Measurements from ENCODE around the gene TMTC2.

TMTC2 gene

DNA sequence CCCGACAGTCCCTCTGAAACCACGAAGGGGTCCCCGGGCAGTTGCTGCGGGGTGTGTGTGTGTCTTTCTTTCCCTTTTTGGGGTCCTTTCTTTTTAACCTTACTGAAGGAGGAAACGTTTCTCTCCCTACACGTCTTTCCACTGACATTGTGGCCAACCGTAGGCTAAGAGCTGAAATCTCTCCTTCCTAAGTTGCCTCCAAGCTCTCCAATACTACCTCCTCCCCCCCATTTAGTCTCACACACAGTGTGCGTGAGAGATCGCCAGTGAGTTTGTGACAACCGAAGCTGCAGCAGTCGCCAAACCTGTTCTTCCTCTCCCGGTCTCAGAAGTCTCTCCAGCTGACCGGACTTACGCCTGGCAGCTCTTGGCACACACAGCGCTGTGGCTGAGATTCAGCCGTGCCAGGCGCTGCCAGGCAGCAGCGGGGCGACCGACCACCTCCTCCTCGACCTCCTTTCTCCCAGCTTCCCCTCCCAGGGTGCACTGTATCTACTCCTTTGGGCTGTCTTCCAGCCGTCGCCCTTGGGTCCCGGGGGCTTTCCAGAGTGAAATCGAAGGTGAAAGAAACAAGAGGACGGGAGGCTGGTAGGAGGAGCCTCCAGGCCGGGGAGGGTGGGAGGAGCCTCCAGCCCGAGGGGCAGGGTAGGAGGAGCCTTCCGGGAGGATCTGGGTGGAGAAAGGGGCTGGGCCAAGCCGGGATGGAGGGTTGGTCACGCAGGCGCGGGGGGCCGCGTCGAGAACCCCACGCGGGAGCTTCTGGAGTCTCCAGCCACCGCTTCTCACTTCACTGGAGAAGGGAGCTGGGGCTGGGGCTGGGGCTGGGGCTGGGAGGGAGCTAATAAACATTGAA is at the start of gene TMTC2:
Gene TMTC2 (plus strand): TSS at position 739 of the 853 bp plus-strand sequence.
- peak; percentile 68 to 90 for DNase-seq (ENCODE audit: low read depth in 2 of 2)

DNA sequence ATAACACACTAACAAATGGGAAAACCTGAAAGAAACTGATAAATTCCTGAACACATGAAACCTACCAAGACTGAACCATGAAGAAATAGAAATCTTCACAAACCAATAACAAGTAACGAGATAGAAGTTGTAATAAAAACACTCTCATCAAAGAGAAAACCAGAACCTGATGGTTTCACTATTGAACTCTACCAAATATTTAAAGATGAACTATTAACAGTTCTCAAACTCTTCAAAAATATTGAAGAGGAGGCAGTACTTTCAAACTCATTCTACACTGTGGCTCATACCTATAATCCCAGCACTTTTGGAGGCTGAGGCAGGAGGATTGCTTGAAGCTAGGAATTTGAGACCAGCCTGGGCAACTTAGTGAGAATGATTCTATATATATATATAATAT is 48.4 kb upstream of the TMTC2 start:
- DNase-seq (ENCODE audit: low read depth in 2 of 2), result no peak

DNA sequence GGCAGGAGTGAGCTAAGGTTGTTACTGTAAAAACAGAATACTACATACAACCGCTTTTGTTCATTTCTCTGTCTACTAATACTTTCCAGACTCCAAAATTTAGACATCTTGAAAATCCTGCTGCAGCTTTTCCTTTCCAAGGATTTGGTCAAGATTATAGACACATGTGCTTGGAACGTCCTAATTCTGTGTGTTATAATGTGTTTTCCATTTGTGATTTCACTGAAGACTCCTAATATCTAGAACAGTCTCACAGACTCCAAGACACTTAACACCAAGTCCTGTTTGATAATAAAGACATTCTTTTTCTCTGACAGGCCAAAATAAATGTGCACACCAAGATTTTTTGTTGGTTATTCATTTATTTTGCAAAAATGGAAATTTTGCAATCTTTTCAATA is 41.8 kb upstream of the TMTC2 start:
- DNase-seq (ENCODE audit: low read depth in 2 of 2), result no peak

DNA sequence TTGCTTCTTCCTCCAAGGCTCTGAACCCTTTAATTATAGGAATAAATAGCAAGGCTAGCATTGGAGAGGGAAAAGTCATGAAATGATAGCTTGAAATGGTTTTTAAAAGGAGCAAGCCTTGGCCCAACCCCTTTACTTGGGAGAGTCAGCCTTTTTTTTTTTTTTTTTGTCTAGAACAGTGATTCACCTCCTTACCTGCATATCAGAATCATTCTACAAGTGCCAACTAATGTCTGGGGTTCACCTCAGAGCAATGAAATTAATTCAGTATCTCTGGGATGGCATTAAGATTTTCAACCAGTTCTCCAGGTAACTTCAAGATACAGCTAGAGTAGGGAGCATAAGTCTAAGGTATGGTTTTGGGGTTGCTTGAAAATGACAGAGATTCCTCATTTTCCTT is 41.3 kb upstream of the TMTC2 start:
- no peak for DNase-seq (ENCODE audit: low read depth in 2 of 2)

DNA sequence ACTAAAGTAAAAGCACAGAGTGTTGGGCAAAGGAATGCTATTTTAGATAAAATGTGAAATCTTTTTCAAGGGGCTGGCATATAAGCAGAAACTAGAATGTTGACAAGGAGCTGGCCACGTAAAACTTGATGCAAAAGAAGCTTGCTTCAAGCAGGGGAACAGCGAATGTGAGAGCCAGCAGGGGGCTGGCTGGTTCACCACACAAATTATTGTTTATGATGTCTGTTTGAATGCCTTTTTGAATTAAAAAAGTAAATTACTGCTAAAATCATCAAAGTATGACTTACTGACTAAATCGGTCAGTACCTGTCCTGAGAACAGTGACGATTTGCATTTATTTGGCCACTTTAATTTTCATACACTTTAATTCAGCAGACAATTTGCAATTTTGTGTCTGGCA is 38.9 kb upstream of the TMTC2 start:
- DNase-seq (ENCODE audit: low read depth in 2 of 2), result no peak

DNA sequence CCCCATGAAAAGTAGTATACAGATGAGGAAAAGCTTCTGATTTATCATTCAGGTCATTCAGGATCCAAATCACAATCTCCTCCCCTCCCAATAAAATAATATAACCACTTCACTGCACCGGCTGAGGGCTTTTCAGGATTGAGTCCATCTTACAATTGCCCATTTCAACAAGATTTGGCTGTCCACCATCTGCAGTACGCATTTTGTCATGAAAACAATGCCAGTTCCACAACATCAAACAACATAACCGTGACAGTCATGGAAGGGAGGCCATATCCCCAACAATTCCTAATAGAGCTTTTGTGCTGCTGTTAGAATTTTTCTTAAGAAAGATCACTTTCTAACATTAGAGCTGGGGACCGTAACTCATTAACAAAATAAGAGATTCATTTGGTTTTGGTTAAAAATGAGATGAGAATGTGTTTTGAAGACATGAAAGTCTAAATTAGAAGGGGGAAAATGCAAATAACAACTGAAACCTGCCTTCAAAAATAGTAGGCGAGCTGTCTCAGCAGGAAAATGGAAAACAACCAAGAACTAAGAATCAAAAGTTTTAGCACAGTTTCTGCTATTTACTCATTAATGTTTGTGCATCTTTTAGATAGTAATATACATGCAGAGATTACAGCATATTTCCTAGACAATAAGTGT is 38.3 kb upstream of the TMTC2 start:
- no peak for DNase-seq (ENCODE audit: low read depth in 2 of 2)

DNA sequence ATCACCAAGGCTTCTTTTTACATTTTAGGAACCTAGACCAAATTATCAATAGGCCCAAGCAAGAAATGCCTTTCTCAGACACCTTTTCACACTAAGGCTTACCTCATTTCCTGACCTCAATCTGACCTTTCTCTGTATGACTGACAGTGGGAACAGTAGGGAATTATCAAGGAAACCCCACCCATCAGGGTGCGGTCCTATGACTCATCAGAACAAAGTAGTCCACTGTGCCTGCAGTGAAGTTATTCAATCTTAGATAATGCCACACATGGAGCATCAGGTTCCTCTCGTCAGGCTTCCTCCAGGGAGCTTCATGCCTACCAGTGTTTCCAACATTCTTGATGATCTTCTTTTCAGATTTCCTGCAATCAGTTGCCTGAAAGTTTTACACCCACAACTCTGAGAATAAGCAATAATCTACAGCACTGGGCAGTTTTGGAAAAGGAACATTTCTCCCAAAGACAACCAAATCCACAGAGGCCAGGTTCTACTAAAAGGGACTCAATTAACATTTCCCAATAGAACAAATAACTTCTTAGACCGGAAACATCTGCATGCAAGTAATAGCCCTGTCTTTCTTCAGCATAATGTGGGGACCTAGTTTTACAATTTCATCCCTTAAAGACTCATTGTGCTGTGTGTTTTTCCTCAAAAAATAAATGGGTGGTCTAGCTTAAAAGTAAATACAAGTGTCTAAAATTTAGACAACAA is 35.9 kb upstream of the TMTC2 start:
- no peak for DNase-seq (ENCODE audit: low read depth in 2 of 2)

DNA sequence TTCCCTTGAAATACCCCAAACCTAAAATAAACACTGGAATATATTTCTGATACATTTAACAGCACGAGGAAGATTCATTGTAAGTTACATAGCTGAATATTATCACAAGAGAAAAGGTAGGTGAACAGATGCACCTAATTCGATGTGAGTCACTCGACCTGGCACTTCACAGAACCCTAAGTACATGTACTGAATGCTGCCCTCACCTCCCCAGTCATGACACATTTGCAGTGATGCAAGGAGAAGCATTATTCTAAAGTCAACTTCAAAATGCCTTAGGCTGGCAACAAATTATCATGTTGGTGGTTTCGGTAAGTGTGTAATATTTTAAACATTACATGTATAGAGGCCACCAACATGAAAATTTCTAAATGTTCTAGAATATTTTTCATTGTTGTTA is 35.2 kb upstream of the TMTC2 start:
- no peak for DNase-seq (ENCODE audit: low read depth in 2 of 2)

DNA sequence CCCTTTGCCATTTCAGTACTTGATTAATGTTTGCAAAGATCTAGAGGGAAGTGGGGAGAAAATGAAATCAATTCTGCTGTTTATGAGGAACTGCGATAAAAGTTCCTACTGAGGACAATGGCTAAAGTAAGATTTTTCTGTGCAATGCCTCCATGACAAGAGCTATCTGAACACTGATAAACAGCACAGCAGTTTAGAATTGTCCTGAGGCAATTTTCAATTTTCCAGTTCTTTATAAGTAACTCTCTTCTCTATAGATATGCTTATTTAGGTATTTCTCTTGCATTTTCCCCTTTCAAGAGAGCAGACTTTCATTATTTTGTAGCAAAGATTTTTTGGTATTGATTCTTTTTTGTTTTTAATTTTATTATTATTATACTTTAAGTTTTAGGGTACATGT is 34.6 kb upstream of the TMTC2 start:
- no peak for DNase-seq (ENCODE audit: low read depth in 2 of 2)

DNA sequence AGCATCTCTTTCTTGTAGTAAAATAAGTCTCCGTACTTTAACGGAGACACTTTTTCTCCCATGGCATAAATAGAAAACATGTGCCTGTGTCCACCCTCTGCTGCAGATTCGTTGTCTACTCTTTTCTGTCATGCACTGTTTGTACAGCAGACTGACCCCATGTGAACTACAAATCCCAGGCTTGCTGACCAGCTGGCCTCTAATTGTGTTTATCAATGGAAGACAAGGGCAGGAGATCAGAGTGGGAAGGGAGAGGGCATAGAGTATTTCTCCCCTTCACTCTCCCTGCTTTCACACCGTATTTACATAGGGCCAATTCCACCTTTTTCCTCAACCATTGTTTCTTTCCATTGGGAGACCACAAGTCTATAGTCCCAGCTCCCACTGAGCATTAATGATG is 31.0 kb upstream of the TMTC2 start:
- DNase-seq (ENCODE audit: low read depth in 2 of 2), result no peak

DNA sequence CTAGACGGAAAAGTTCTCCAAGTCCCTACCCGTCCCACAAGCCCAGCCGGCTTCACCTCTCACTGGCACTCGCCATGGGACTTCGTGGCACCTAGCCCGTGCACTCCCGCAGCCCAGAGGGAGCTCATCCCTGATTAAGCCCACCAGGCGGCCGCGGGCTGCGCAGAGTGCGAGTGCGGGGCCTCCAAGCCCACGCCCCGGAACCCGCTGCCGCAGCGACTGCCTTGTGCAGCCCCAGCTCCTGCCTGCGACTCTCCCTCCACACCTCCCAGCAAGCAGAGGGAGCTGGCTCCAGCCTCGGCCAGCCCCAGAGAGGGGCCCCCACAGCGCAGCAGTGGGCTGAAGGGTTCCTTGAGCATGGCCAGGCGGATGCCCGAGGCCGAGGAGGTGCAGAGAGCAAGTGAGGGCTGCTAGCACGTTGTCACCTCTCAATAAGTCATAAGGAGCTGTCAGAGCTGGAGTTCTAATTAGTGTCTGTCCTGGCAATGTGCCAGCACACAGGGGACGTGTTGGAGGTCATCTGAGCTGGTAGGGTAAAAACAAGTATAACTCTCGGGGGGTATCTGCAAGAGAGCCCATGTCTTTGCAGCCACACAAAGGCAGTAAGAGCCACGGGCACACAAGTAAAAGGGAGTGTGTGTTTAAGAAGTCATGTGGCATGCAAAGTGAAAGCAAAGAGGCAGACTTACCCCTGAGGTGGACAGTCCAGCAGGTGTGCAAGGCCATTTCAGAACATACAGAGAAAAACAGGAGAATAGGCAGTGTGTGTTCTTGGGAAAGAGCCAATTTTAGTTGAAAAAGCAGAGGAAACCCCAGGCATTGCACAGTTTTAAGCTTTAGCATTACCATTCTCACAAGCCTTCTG is 27.1 kb upstream of the TMTC2 start:
- no peak for DNase-seq (ENCODE audit: low read depth in 2 of 2)

DNA sequence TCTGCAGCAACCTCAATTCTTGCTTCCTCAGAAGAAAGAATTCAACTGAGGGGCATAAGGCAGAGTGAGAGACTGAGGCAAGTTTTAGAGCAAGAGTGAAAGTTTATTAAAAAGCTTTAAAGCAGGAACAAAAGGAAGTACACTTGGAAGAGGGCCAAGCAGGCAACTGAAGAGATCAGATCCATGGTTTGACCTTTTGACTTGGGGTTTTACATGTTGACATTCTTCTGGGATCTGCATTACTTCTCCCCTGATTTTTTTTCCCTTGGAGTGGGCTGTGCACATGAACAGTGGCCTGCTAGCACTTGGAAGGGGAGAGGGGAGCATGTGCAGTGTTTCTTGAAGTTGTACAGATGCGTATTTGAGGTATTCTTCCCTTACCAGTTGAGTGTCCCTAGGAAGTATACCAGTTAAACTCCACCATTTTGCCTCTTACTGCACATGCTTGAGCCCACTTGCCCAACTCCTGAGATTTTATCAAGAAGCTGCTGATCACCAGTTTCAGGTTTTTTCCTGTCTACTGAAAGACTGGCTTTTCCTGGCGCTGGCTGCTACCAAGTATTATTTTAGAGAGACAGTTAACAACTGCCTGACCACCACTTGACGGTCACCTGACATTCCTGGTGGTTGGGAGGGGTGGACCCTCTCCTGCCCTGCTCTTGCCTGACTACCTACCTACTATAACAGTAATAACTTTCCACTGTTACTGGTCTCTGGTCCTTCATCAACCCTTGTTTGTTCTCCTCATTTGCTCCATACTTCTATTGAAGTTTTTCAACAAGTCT is 26.0 kb upstream of the TMTC2 start:
- no peak for DNase-seq (ENCODE audit: low read depth in 2 of 2)

DNA sequence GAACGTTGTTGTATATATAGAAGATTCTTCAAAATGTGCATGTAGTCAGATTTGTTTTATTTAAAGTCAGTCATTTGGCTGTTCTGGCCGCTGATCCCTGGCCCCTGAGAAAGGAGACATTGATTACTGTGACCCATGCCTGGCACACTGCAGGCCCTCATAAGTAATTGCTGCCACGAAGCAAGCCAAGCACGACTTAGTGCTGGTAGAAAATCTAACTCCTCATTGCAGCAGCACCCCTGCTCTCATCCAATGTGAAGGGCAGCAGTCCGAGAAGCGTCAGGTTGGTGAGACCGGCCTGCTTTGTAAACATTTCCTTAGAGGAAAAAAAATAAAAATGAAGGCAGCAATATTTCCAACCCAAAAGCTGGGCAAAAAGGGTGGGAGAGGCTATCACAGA is 22.8 kb upstream of the TMTC2 start:
- no peak for DNase-seq (ENCODE audit: low read depth in 2 of 2)

DNA sequence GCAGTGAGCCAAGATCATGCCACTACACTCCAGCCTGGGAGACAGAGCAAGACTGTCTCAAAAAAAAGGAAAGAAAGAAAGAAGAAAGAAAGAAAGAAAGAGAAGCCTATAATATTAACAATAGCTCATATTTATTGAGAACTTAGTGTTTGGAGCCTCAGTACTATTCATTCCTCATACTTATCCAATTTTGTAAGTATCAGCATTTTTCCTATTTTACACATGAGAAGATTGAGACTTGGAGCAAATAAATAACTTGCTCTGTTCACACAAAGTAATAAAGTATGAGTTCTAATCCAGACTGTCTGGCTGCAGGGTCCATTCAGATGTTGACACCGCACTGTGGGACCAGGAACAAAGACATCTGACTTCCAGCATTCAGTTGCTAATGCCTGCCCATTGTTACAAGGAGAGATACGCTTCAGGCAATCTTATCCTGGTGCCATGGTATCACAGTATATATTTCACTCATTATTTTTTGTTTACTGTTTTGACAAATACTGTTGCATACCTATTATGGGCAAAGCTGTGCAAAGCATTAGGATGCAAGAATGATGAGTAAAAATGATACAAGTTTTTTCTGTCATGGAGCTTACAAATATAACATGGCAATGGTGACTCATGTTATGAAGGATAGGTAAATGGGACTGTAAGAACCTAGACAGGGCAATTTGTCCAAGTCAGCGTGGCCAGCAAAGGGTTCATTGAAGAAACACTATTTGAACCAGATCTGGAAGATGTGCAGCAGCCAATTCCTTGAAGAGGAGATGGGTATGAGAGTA is 21.4 kb upstream of the TMTC2 start:
- no peak for DNase-seq (ENCODE audit: low read depth in 2 of 2)

DNA sequence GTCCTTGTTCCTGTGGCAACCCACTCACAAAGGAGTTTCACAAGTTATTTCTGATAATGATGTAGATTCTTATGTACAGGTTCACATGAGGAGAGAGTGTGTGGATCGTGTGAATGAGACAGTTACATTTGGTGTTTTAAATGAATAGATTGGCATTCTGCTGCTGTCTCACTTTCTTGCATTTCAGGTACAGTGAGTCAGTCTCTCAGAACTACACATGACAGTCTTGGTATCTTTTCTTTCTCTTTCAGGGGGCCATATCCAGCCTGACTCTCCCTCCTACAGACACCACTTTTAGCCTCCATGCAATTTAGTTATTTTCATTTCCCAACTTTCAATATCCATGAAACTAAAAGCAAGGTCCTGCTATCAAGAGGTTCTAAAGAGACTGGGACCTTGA is 19.9 kb upstream of the TMTC2 start:
- no peak for DNase-seq (ENCODE audit: low read depth in 2 of 2)

DNA sequence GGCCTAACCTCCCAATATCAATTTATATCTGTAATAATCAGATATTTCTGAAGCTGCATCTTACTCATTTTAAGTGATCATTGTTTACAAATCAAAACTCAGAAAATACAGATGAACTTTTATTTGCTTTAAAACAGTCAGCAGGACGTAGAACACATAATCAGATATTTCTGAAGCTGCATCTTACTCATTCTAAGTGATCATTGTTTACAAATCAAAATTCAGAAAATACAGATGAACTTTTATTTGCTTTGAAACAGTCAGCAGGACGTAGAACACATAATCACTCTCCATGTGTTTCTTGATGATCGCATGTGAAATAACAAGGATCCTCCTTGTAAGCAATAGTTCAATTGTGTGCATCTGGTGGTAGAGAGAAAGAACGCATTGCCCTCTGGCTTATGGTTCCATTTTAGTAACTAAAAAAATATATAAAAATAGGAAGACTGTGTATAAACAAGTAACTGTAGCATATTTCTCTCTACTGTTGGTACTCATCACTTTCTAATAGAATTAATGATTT is 15.0 kb upstream of the TMTC2 start:
- no peak for DNase-seq (ENCODE audit: low read depth in 2 of 2)

DNA sequence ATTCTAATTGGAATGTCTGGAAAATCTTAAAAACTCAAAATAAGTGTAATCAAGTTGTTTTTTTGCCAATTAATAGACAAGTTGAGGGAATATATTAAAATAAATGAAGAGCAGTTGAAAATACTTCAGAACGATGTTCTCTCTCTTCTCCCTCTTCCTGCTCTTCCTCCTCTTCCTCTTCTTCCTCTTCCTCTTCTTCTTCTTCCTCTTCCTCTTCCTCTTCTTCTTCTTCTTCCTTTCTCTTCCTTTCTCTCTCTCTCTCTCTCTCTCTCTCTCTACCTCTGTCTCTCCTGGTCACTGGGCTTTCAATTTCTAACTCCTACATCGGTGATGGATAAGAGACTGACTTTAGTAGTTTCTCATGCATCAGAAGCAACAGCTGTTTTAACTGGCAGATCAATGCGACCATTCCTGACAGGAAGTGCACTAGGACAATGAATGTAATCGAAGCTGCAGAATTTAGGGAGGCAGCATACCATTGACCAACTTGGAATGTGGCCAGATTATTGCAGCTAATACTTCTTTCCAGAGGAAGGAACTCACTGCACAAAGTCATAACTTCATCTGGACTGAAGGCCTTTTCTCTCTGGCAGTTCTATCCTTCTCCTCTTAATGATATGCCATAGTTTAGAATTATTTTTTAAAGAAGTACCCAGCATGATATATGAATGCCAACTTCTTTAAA is 13.8 kb upstream of the TMTC2 start:
- DNase-seq (ENCODE audit: low read depth in 2 of 2), result no peak

DNA sequence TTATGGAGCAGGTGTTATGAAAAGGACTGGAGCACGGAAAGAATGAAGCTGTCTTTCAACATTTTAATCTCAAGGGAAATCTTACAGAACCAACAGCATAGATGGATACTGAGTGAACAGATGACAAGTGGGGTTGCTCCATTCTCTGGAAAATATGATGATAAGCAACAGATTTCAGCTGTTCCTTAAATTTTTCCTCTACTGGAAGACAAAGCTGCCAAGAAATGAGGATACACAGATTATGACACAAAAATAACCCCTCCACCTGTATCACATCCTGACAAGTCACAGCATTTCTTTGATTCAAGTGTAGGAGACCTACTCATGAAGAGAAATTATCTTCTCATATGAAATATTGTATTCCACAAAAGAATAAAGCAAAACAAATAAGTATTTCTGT is 13.0 kb upstream of the TMTC2 start:
- DNase-seq (ENCODE audit: low read depth in 2 of 2), result no peak

DNA sequence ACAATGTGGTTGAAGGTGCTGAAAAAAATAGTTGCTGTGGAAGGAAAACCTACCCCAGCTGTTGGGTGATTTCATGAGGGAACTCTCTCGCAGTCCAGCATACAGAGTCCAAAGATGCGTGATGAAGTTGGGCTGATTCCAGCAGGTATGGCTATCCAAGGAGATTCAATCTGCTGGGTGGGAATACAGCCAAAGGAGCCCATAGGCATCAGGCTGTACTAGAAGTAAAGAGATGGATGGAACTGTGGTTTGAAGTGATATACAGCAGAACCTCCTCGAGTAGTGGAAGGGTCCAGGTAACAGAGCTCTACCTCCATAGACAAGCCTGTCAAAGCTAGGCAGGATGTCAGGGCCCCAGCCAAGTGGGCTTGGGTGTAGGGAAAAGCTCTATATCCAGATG is 11.5 kb upstream of the TMTC2 start:
- no peak for DNase-seq (ENCODE audit: low read depth in 2 of 2)

All from stimulated activated CD4-positive, alpha-beta T cell treated with anti-CD3 and anti-CD28 coated beads, Interleukin-1b, Interleukin-23, amount 100 ng/mL, for 1 hour (primary cell).